ENCODE measurements around the gene PRPS1.

DNA sequence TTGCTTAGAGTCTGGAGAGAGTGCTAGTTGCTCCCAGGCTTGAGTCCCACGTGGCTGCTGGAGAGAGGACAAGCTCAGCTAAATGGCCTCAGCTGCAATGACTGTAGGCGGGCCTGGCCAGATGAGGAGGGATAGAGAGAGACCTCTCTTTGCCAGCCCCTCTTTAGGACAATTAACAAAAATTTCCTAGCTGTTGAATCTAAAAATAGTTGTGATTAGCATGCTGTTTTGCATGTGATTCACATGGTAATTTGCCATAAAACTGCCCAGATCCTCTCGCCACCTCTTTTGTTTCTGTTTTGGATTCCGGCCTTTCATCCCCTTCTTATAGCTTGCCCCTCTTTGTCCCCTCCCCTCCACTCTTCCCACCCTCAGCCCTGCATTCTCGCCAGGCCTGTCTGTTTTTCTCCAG lies 28.9 kb upstream of the PRPS1 start:
- TF ChIP-seq ZNF70 (CRISPR knock-in tag; IDR thresholded peaks at IDR 0.05), result no peak
- TF ChIP-seq TOX (CRISPR knock-in tag; IDR thresholded peaks at IDR 0.05; ENCODE audit: borderline replicate concordance), result no peak
- no peak for TF ChIP-seq POU6F1 (CRISPR knock-in tag; IDR thresholded peaks at IDR 0.05; ENCODE audit: borderline replicate concordance, low read depth)
- no peak for TF ChIP-seq ZC3H10 (CRISPR knock-in tag; IDR thresholded peaks at IDR 0.05)
- TF ChIP-seq ZFP30 (CRISPR knock-in tag; IDR thresholded peaks at IDR 0.05), result no peak
- TF ChIP-seq RARB (CRISPR knock-in tag; IDR thresholded peaks at IDR 0.05), result no peak
- TF ChIP-seq TCF4 (CRISPR knock-in tag; IDR thresholded peaks at IDR 0.05; ENCODE audit: borderline replicate concordance), result no peak
- TF ChIP-seq GLIS3 (CRISPR knock-in tag; IDR thresholded peaks at IDR 0.05), result no peak
- no peak for TF ChIP-seq ESRRG (CRISPR knock-in tag; IDR thresholded peaks at IDR 0.05)
- no peak for TF ChIP-seq CSDC2 (CRISPR knock-in tag; IDR thresholded peaks at IDR 0.05)
- TF ChIP-seq CREB5 (CRISPR knock-in tag; IDR thresholded peaks at IDR 0.05; ENCODE audit: low read depth), result no peak
- TF ChIP-seq ZNF565 (CRISPR knock-in tag; conservative IDR thresholded peaks at IDR 0.05; ENCODE audit: low read depth), result no peak
- TF ChIP-seq, protein P1, sequence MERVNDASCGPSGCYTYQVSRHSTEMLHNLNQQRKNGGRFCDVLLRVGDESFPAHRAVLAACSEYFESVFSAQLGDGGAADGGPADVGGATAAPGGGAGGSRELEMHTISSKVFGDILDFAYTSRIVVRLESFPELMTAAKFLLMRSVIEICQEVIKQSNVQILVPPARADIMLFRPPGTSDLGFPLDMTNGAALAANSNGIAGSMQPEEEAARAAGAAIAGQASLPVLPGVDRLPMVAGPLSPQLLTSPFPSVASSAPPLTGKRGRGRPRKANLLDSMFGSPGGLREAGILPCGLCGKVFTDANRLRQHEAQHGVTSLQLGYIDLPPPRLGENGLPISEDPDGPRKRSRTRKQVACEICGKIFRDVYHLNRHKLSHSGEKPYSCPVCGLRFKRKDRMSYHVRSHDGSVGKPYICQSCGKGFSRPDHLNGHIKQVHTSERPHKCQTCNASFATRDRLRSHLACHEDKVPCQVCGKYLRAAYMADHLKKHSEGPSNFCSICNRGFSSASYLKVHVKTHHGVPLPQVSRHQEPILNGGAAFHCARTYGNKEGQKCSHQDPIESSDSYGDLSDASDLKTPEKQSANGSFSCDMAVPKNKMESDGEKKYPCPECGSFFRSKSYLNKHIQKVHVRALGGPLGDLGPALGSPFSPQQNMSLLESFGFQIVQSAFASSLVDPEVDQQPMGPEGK (CRISPR knock-in tag; IDR thresholded peaks at IDR 0.05; ENCODE audit: borderline replicate concordance), result no peak
